ENCODE results near the gene SIRPG.

DNA sequence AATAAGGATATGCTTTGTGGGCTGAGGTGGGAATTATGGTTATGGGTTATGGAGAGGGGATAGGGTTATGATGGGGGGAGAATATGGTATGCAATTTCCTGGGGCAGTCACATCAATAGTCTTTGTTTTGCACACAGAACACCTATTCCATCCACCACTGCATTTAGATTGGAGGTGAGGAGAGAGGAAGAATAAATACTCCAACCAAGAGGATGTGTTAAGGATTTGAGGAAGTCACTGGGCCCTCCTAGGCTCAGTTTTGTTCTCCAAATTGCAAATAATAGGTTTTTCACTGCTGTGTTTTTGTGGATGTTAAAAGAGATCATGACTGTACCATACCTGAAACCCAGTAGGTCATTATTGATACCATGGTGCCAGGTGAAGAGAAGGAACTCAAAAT, 29.5 kb upstream of the SIRPG start:
- no peak for TF ChIP-seq TAF1 (IDR thresholded peaks at IDR 0.05; ENCODE audit: borderline replicate concordance, insufficient read depth, low read length)
- TF ChIP-seq POLR2AphosphoS5 (IDR thresholded peaks at IDR 0.05; ENCODE audit: low read depth, low read length): no peak
- TF ChIP-seq, protein P1, sequence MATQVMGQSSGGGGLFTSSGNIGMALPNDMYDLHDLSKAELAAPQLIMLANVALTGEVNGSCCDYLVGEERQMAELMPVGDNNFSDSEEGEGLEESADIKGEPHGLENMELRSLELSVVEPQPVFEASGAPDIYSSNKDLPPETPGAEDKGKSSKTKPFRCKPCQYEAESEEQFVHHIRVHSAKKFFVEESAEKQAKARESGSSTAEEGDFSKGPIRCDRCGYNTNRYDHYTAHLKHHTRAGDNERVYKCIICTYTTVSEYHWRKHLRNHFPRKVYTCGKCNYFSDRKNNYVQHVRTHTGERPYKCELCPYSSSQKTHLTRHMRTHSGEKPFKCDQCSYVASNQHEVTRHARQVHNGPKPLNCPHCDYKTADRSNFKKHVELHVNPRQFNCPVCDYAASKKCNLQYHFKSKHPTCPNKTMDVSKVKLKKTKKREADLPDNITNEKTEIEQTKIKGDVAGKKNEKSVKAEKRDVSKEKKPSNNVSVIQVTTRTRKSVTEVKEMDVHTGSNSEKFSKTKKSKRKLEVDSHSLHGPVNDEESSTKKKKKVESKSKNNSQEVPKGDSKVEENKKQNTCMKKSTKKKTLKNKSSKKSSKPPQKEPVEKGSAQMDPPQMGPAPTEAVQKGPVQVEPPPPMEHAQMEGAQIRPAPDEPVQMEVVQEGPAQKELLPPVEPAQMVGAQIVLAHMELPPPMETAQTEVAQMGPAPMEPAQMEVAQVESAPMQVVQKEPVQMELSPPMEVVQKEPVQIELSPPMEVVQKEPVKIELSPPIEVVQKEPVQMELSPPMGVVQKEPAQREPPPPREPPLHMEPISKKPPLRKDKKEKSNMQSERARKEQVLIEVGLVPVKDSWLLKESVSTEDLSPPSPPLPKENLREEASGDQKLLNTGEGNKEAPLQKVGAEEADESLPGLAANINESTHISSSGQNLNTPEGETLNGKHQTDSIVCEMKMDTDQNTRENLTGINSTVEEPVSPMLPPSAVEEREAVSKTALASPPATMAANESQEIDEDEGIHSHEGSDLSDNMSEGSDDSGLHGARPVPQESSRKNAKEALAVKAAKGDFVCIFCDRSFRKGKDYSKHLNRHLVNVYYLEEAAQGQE (IDR thresholded peaks at IDR 0.05; ENCODE audit: insufficient read depth in 1 of 2, low read depth in 2 of 2, low read length in 2 of 2): no peak
- TF ChIP-seq SIN3A (IDR thresholded peaks at IDR 0.05; ENCODE audit: borderline replicate concordance, insufficient read depth, low read length): no peak
- no peak for TF ChIP-seq FOXP2 (optimal IDR thresholded peaks at IDR 0.05; ENCODE audit: borderline replicate concordance, extremely low read depth, extremely low read length, insufficient read depth)

All from PFSK-1 (cell line).